GM12872 (cell line): Measurements from ENCODE around the gene GPR83.

Experiments
- CTCF ChIP-seq: IDR thresholded peaks from 3 replicates; pipeline ENCODE4 v1.5.1; 2011; ENCODE audit warnings: low read depth, mild to moderate bottlenecking, low read length, moderate library complexity; ENCODE audit not compliant: insufficient read depth

Gene GPR83

GRCh38 chr11:94401773-94402265 is 600 bp upstream of the GPR83 start:
- no peak for TF ChIP-seq CTCF

GRCh38 chr11:94400457-94400838 is 771 bp downstream of the GPR83 start:
- TF ChIP-seq CTCF = no peak

GRCh38 chr11:94400050-94400449 is 1.2 kb downstream of the GPR83 start:
- TF ChIP-seq CTCF = no peak

GRCh38 chr11:94398101-94398500 is 3.1 kb downstream of the GPR83 start:
- TF ChIP-seq CTCF = no peak

GRCh38 chr11:94396282-94396681 is 4.9 kb downstream of the GPR83 start:
- no peak for TF ChIP-seq CTCF

- TF ChIP-seq CTCF = no peak
These were observed 21.6 kb downstream of the GPR83 start for GRCh38 chr11:94379613-94380012.

- TF ChIP-seq CTCF = no peak
These were observed 24.4 kb downstream of the GPR83 start for GRCh38 chr11:94376841-94377240.

GRCh38 chr11:94343495-94343894 is 57.7 kb downstream of the GPR83 start:
- no peak for TF ChIP-seq CTCF
